Gastrocnemius medialis (tissue), 4 donors: ENCODE data around the gene AMER2.
A peak's percentile ranks its signal among the peaks of the same experiment; 100 is the strongest.

Source experiments
- CTCF ChIP-seq, 5 experiments: fragments of 450-650 bp in 3 of 5; fragments of 200-600 bp in 2 of 5; sonication (generic) in 2 of 5; IDR thresholded peaks in 4 of 5; conservative IDR thresholded peaks in 1 of 5; 1 replicate in 4 of 5; 2 replicates in 1 of 5; pipeline ENCODE4 v1.5.1; 2016 to 2019; ENCODE audit warnings: antibody characterized with exemption in 5 of 5, mild to moderate bottlenecking in 3 of 5, moderate library complexity in 3 of 5
- POLR2A ChIP-seq, 2 donors: fragments of 450-650 bp; IDR thresholded peaks; one replicate each; pipeline ENCODE4 v1.6.1; 2017; ENCODE audit warnings: antibody characterized with exemption in 2 of 2, mild to moderate bottlenecking in 2 of 2, moderate library complexity in 2 of 2

GRCh38 chr13:25114220-25114619 is 57.9 kb downstream of the AMER2 start:
- peak in 4 of 5 experiments; percentile 12 to 61 (median 49) for TF ChIP-seq CTCF (IDR thresholded peaks at IDR 0.05 in 4 of 5, conservative IDR thresholded peaks at IDR 0.05 in 1 of 5)
- no peak for TF ChIP-seq POLR2A (IDR thresholded peaks at IDR 0.05)
